ENCODE data around the gene EDRF1. TPM values are rescaled to one million over a fixed set of nuclear protein-coding genes. Genes with fewer than 3 reads are reported as not detected.

Gene EDRF1
- total RNA-seq (2012; rRNA removed) (24.9 and 28.1 TPM in 2 replicates), polyA plus RNA-seq (2012; rRNA removed) (14.1 and 17.0 TPM in 2 replicates), Bru-seq, nascent RNA (percentile 88 among the genes with signal in this experiment), BruChase-seq, experiment 1, labeled RNA remaining after a 6-hour chase (percentile 72 among the genes with signal in this experiment), BruChase-seq, experiment 2, labeled RNA remaining after a 2-hour chase (percentile 77 among the genes with signal in this experiment)
- polyA plus RNA-seq (2012; cell fraction: cytosol; rRNA removed) = 2.8 and 3.3 TPM in 2 replicates
- 16.1 and 66.2 TPM in 2 replicates for polyA plus RNA-seq (2012; cell fraction: nucleus; rRNA removed; ENCODE audit: low replicate concordance)
- long read RNA-seq, full-length matches to known transcripts = 16 of 20 reads
- long read RNA-seq, partial matches to known transcripts = 2 of 20 reads
- long read RNA-seq, other reads (novel, unspliced or antisense) = 2 of 20 reads

- Histone ChIP-seq H3K27me3 (ENCODE audit: control insufficient read depth, insufficient read depth, low read length) (no peaks in the 10 kb centered on the region), H2AK5ac (ENCODE audit: low read depth, low read length) (peak within 1 kb of the TSS; percentile 93), H3K4me2 (ENCODE audit: low read depth, low read length) (peak within 1 kb of the TSS; percentile 96), H2BK120ac (ENCODE audit: low read depth, low read length) (no peak within 1 kb of the TSS), H3K9ac (ENCODE audit: low read depth, low read length) (peak within 1 kb of the TSS; percentile 100), H3K23ac (ENCODE audit: low read depth, low read length) (peak within 1 kb of the TSS; percentile 98), H3K18ac (ENCODE audit: low read depth, low read length) (peak within 1 kb of the TSS; percentile 7; the same call in 1 of the 2 replicates), H3K14ac (replicated peaks; ENCODE audit: low read depth, low read length) (peak within 1 kb of the TSS; percentile 87), H3K9me1 (ENCODE audit: insufficient read depth, low read length) (no peaks in the 10 kb centered on the region), H3K4ac (ENCODE audit: low read depth, low read length) (peak within 1 kb of the TSS; percentile 75), H2BK20ac (ENCODE audit: low read depth, low read length) (no peak within 1 kb of the TSS), H2AK9ac (replicated peaks; ENCODE audit: low read depth, low read length, poor library complexity) (peak within 1 kb of the TSS; percentile 93), H3K9me3 (ENCODE audit: control insufficient read depth, insufficient read depth, low read length) (no peaks in the 10 kb centered on the region), H3K36me3 (ENCODE audit: control insufficient read depth, insufficient read depth, low read length) (peaks cover 2% of the 10 kb centered on the region), H3K4me1 (ENCODE audit: control insufficient read depth, insufficient read depth, low read length) (no peaks in the 10 kb centered on the region; the same call in 1 of the 2 replicates), H4K91ac (ENCODE audit: insufficient read depth, low read depth, low read length) (peak within 1 kb of the TSS; percentile 51), H2BK15ac (ENCODE audit: low read depth, low read length) (no peak within 1 kb of the TSS), H4K5ac (ENCODE audit: low read depth, low read length) (peak within 1 kb of the TSS; percentile 43), H3K4me3 (ENCODE audit: insufficient read depth, low read depth, low read length) (peak within 1 kb of the TSS; percentile 79), H2BK5ac (ENCODE audit: low read depth, low read length, poor library complexity, severe bottlenecking) (peak within 1 kb of the TSS; percentile 64), H4K20me1 (ENCODE audit: insufficient read depth, low read length) (no peaks in the 10 kb centered on the region), H3K79me1 (ENCODE audit: low read depth in 1 of 2, low read length in 2 of 2) (peaks cover 11 to 22% of the 10 kb centered on the region in 2 experiments; a peak in 3 of 4 replicates), H3K56ac (ENCODE audit: extremely low read depth, insufficient read depth, low read length) (peak within 1 kb of the TSS; percentile 90), H3K27ac (ENCODE audit: insufficient read depth, low read length) (peak within 1 kb of the TSS; percentile 83), H4K8ac (ENCODE audit: low read depth in 2 of 2, low read length in 2 of 2) (peak within 1 kb of the TSS; percentile 75 to 94), H2AFZ (replicated peaks; ENCODE audit: low read length, poor library complexity) (peak within 1 kb of the TSS; percentile 94)
- in situ Hi-C loops (cut with MboI; ENCODE audit: low sequenced_read_pairs) = no loop called here
- TF ChIP-seq, protein P1, sequence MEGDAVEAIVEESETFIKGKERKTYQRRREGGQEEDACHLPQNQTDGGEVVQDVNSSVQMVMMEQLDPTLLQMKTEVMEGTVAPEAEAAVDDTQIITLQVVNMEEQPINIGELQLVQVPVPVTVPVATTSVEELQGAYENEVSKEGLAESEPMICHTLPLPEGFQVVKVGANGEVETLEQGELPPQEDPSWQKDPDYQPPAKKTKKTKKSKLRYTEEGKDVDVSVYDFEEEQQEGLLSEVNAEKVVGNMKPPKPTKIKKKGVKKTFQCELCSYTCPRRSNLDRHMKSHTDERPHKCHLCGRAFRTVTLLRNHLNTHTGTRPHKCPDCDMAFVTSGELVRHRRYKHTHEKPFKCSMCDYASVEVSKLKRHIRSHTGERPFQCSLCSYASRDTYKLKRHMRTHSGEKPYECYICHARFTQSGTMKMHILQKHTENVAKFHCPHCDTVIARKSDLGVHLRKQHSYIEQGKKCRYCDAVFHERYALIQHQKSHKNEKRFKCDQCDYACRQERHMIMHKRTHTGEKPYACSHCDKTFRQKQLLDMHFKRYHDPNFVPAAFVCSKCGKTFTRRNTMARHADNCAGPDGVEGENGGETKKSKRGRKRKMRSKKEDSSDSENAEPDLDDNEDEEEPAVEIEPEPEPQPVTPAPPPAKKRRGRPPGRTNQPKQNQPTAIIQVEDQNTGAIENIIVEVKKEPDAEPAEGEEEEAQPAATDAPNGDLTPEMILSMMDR (conservative IDR thresholded peaks at IDR 0.05; ENCODE audit: low read depth, low read length) = no peak
- TF ChIP-seq SMC3 (IDR thresholded peaks at IDR 0.05; ENCODE audit: low read depth, low read length) = no peak
- peak; percentile 54; the same call in 1 of the 2 replicates for TF ChIP-seq BHLHE40 (IDR thresholded peaks at IDR 0.05; ENCODE audit: low read depth, low read length)
- TF ChIP-seq MAZ (IDR thresholded peaks at IDR 0.05; ENCODE audit: borderline replicate concordance, low read depth, low read length) = peak; percentile 51; the same call in 1 of the 2 replicates
- TF ChIP-seq POLR2A (IDR thresholded peaks at IDR 0.05; ENCODE audit: low read depth, low read length) = peak; percentile 91
- TF ChIP-seq CEBPB (IDR thresholded peaks at IDR 0.05; ENCODE audit: low read depth, low read length) = no peak
- peak; percentile 20; the same call in 1 of the 2 replicates for TF ChIP-seq USF2 (IDR thresholded peaks at IDR 0.05; ENCODE audit: low read depth, low read length)
- TF ChIP-seq CHD1 (IDR thresholded peaks at IDR 0.05; ENCODE audit: low read depth, low read length) = no peak
- TF ChIP-seq NFE2L2 (IDR thresholded peaks at IDR 0.05; ENCODE audit: low read depth, low read length) = no peak
- peak; percentile 7; the same call in 1 of the 2 replicates for TF ChIP-seq RAD21 (IDR thresholded peaks at IDR 0.05; ENCODE audit: low read length)
- intact Hi-C loops (cut with micrococcal nuclease) = loop anchor here (5.0 to 10.0 kb wide), 3 partner anchors 38 to 725 kb away; no protein-coding TSS in a partner anchor
- ChIA-PET POLR2A (ENCODE audit: unreplicated experiment) (interaction anchor here (0.6 to 0.7 kb wide), 3 partner anchors 14 to 447 kb away, joined by 3 to 5 read pairs (median 3); no protein-coding TSS in a partner anchor), CTCF (no interaction called here)
- no TSS peak for BruUV-seq (replicated peaks)
- DNase-seq = peak; percentile 98
- peak; percentile 99 for ATAC-seq (ENCODE audit: low read depth)
- WGBS, 2 experiments (ENCODE audit: extremely low coverage in 2 of 2, insufficient read length in 1 of 2) = 0% methylated on average over 37 of the region's 72 CpGs; no CpG with 5 or more reads in 1 of the 2 experiments
- dilution Hi-C loops (cut with HindIII; ENCODE audit: low sequenced_read_pairs, unreplicated experiment) = no loop called here
Measured at GRCh38 chr10:125719173-125720001, at the start of gene EDRF1. EDRF1 (plus strand) TSS chr10:125719709; CDS start chr10:125719808, 99 bp downstream.

Data from IMR-90 (cell line).